H1 (cell line): Measurements from ENCODE around the gene CBL. TPM values are rescaled to one million over a fixed set of nuclear protein-coding genes. Genes with fewer than 3 reads are reported as not detected.

Experiments used
- CTCF ChIA-PET: fragments of 300-600 bp; sonication (Branson Sonifier 250); formaldehyde crosslinking; loops from one replicate; lab custom pipeline; 2021; ENCODE audit not compliant: partially characterized antibody; lab: Charles Lee
- POLR2A ChIA-PET: fragments of 300-600 bp; sonication (Branson Sonifier 250); formaldehyde crosslinking; loops from one replicate; lab custom pipeline; 2021; ENCODE audit warnings: inconsistent platforms; ENCODE audit not compliant: partially characterized antibody; lab: Charles Lee
- DNase-seq, 2 experiments: peaks; one replicate each; pipeline versions ENCODE4 v3.0.0 to v3.0.0-alpha.2; 2010 to 2022; ENCODE audit warnings: low spot score in 2 of 2, low read depth in 1 of 2, mixed read lengths in 1 of 2
- FAIRE-seq: peaks from 2 replicates; lab custom pipeline; 2011; peaks lifted over from hg19 to GRCh38; lab: Jason Lieb, UNC
- H2AFZ ChIP-seq: 2 replicates; pipeline ENCODE4 v1.8.1; 2012; ENCODE audit warnings: low read length, inconsistent platforms
- H2AK5ac ChIP-seq: 2 replicates; pipeline ENCODE4 v1.6.1; 2013; ENCODE audit warnings: low read depth, low read length
- H2BK120ac ChIP-seq: replicated peaks from 2 replicates; pipeline ENCODE3; 2013; ENCODE audit warnings: low read depth, low read length, inconsistent platforms
- H2BK12ac ChIP-seq: 2 replicates; pipeline ENCODE4 v1.6.1; 2013; ENCODE audit warnings: low read depth, low read length
- H2BK15ac ChIP-seq: 2 replicates; pipeline ENCODE4 v1.6.1; 2013; ENCODE audit warnings: low read length
- H2BK20ac ChIP-seq: 2 replicates; pipeline ENCODE4 v1.6.1; 2013; ENCODE audit warnings: low read length
- H2BK5ac ChIP-seq: 2 replicates; pipeline ENCODE4 v1.6.1; 2013; ENCODE audit warnings: low read depth, low read length
- H3K14ac ChIP-seq: 2 replicates; pipeline ENCODE4 v1.6.1; 2013; ENCODE audit warnings: inconsistent platforms; ENCODE audit not compliant: insufficient read length
- H3K18ac ChIP-seq: 2 replicates; pipeline ENCODE4 v1.6.1; 2013; ENCODE audit warnings: low read length; ENCODE audit errors: extremely low read depth
- H3K23ac ChIP-seq: 2 replicates; pipeline ENCODE4 v1.6.1; 2013; ENCODE audit warnings: inconsistent platforms; ENCODE audit not compliant: insufficient read length
- H3K23me2 ChIP-seq: 2 replicates; pipeline ENCODE4 v1.6.1; 2013; ENCODE audit warnings: low read depth, low read length
- H3K27ac ChIP-seq: 2 replicates; pipeline ENCODE4 v1.6.1; 2011; ENCODE audit warnings: low read depth, low read length, inconsistent platforms
- H3K27me3 ChIP-seq, 4 experiments: replicated peaks in 1 of 4; 1 replicate in 1 of 4; 2 replicates in 3 of 4; pipeline versions ENCODE4 v1.6.1 to v1.8.1; 2011 to 2013; ENCODE audit warnings: low read length in 3 of 4, mild to moderate bottlenecking in 3 of 4, inconsistent platforms in 2 of 4, mixed read lengths in 2 of 4, moderate library complexity in 1 of 4; ENCODE audit not compliant: control insufficient read depth in 3 of 4, insufficient read depth in 3 of 4; ENCODE audit errors: extremely low read depth in 1 of 4
- H3K36me3 ChIP-seq, 4 experiments: 2 replicates each; pipeline versions ENCODE4 v1.6.1 to v1.8.1; 2011 to 2013; ENCODE audit warnings: mild to moderate bottlenecking in 4 of 4, low read length in 3 of 4, moderate library complexity in 2 of 4, control low read depth in 1 of 4, inconsistent platforms in 1 of 4; ENCODE audit not compliant: insufficient read depth in 4 of 4, control insufficient read depth in 2 of 4
- H3K4ac ChIP-seq: replicated peaks from 2 replicates; pipeline ENCODE3; 2013; ENCODE audit warnings: low read length, low read depth, mixed read lengths, inconsistent platforms; ENCODE audit not compliant: insufficient read length
- H3K4me1 ChIP-seq, 4 experiments: replicated peaks in 1 of 4; 1 replicate in 1 of 4; 2 replicates in 3 of 4; pipeline versions ENCODE4 v1.6.1 to v1.8.1; 2011 to 2013; ENCODE audit warnings: low read length in 3 of 4, inconsistent platforms in 2 of 4, mixed read lengths in 1 of 4; ENCODE audit not compliant: insufficient read depth in 4 of 4, control insufficient read depth in 3 of 4
- H3K4me2 ChIP-seq, 2 experiments: 2 replicates each; pipeline versions ENCODE4 v1.6.1 to v1.8.1; 2011 to 2013; ENCODE audit warnings: low read depth in 2 of 2, low read length in 2 of 2, control low read depth in 1 of 2, inconsistent platforms in 1 of 2, mild to moderate bottlenecking in 1 of 2; ENCODE audit not compliant: insufficient read depth in 1 of 2
- H3K4me3 ChIP-seq, 4 experiments: fragments of 200-600, 300-600 bp in 1 of 4; sonication (generic), shearing (Covaris generic), sonication (Bioruptor Twin) in 1 of 4; 2 replicates each; pipeline versions ENCODE4 v1.5.1 to v1.8.1; 2011 to 2016; ENCODE audit warnings: low read length in 4 of 4, low read depth in 3 of 4, control low read depth in 2 of 4, inconsistent platforms in 2 of 4, mild to moderate bottlenecking in 2 of 4, mixed read lengths in 1 of 4, moderate library complexity in 1 of 4; ENCODE audit not compliant: insufficient read depth in 2 of 4; ENCODE audit errors: extremely low read depth in 1 of 4
- H3K56ac ChIP-seq: replicated peaks from 2 replicates; pipeline ENCODE3; 2013; ENCODE audit warnings: low read depth, mild to moderate bottlenecking, mixed read lengths, low read length, inconsistent platforms; ENCODE audit not compliant: insufficient read length
- H3K79me1 ChIP-seq: 2 replicates; pipeline ENCODE4 v1.6.1; 2013; ENCODE audit warnings: low read depth, low read length, control low read depth
- H3K79me2 ChIP-seq, 2 experiments: 2 replicates each; pipeline versions ENCODE4 v1.6.1 to v1.8.1; 2012 to 2013; ENCODE audit warnings: low read length in 2 of 2, mild to moderate bottlenecking in 2 of 2, inconsistent platforms in 1 of 2; ENCODE audit not compliant: insufficient read depth in 2 of 2, control insufficient read depth in 1 of 2
- H3K9ac ChIP-seq, 4 experiments: replicated peaks in 1 of 4; 1 replicate in 1 of 4; 2 replicates in 3 of 4; pipeline versions ENCODE4 v1.6.1 to v1.8.1; 2011 to 2013; ENCODE audit warnings: low read depth in 3 of 4, low read length in 3 of 4, control low read depth in 2 of 4, mild to moderate bottlenecking in 2 of 4, moderate library complexity in 2 of 4, inconsistent platforms in 1 of 4; ENCODE audit errors: extremely low read depth in 1 of 4
- H3K9me3 ChIP-seq, 2 experiments: 2 replicates each; pipeline versions ENCODE4 v1.6.1 to v1.8.1; 2012 to 2013; ENCODE audit warnings: mild to moderate bottlenecking in 2 of 2, moderate library complexity in 2 of 2, control low read depth in 1 of 2, inconsistent platforms in 1 of 2, low read depth in 1 of 2, low read length in 1 of 2, mixed read lengths in 1 of 2; ENCODE audit not compliant: insufficient read depth in 2 of 2
- H4K20me1 ChIP-seq, 2 experiments: replicated peaks in 1 of 2; 2 replicates each; pipeline versions ENCODE3 to v1.8.1; 2011 to 2013; ENCODE audit warnings: inconsistent platforms in 2 of 2, low read length in 2 of 2, mild to moderate bottlenecking in 1 of 2; ENCODE audit not compliant: insufficient read depth in 2 of 2, control insufficient read depth in 1 of 2
- H4K5ac ChIP-seq: 2 replicates; pipeline ENCODE4 v1.6.1; 2013; ENCODE audit warnings: low read length, low read depth, mixed read lengths, inconsistent platforms; ENCODE audit not compliant: insufficient read length
- H4K8ac ChIP-seq: 2 replicates; pipeline ENCODE4 v1.8.0; 2013; ENCODE audit warnings: mild to moderate bottlenecking, moderate library complexity, low read length, inconsistent platforms; ENCODE audit not compliant: insufficient read depth; ENCODE audit errors: extremely low read depth
- H4K91ac ChIP-seq: replicated peaks from 2 replicates; pipeline ENCODE3; 2013; ENCODE audit warnings: low read length, mixed read lengths, inconsistent platforms; ENCODE audit not compliant: insufficient read length
- CTCF ChIP-seq, 3 experiments: IDR thresholded peaks; 1 replicate in 2 of 3; 2 replicates in 1 of 3; pipeline versions ENCODE4 v1.5.1 to v1.6.1; 2011; ENCODE audit warnings: low read length in 3 of 3, mild to moderate bottlenecking in 3 of 3, inconsistent platforms in 2 of 3, low read depth in 1 of 3, moderate library complexity in 1 of 3; ENCODE audit not compliant: insufficient read depth in 1 of 3; ENCODE audit errors: control extremely low read depth in 1 of 3
- EZH2 ChIP-seq: fragments of 200-600 bp; sonication (generic); IDR thresholded peaks from 2 replicates; pipeline ENCODE4 v1.7.1; 2012; ENCODE audit warnings: low read depth, mild to moderate bottlenecking, moderate library complexity, low read length, inconsistent platforms; ENCODE audit not compliant: severe bottlenecking
- RAD21 ChIP-seq, 2 experiments: IDR thresholded peaks in 1 of 2; conservative IDR thresholded peaks in 1 of 2; 2 replicates each; pipeline ENCODE4 v1.6.1; 2011; ENCODE audit warnings: low read depth in 2 of 2, low read length in 2 of 2, improper control_type of control experiment in 1 of 2, inconsistent platforms in 1 of 2, mild to moderate bottlenecking in 1 of 2, moderate library complexity in 1 of 2
- WGBS, 2 experiments: shearing (Covaris generic) in 1 of 2; methylation state at CpG; one replicate each; pipeline versions ENCODE4 v1.1.6 to v1.1.7; 2013 to 2015; ENCODE audit warnings: low lambda C conversion rate in 2 of 2, mixed read lengths in 2 of 2, inconsistent platforms in 1 of 2, low coverage in 1 of 2, missing lambda C conversion rate in 1 of 2; ENCODE audit not compliant: insufficient replicate concordance in 2 of 2, insufficient coverage in 1 of 2, insufficient read length in 1 of 2; ENCODE audit errors: extremely low coverage in 1 of 2, missing lambda C conversion rate in 1 of 2; 5-methylcytosine and 5-hydroxymethylcytosine counted together
- polyA plus RNA-seq, 7 experiments: library from polyadenylated mRNA; depleted of rRNA in 3 of 7; stranded (reverse) in 5 of 7; unstranded in 2 of 7; fragments of >200 nt in 5 of 7; fragments of 200-250 nt in 2 of 7; gene quantifications; 1 replicate in 5 of 7; 2 replicates in 1 of 7; 4 replicates in 1 of 7; pipeline versions ENCODE4 v1.2.1 to v1.2.3, GENCODE V29; 2011 to 2013; ENCODE audit warnings: missing spikeins in 2 of 7, mixed read lengths in 2 of 7
- total RNA-seq: library from RNA; stranded (reverse); fragmentation: NEBNext Ultra II Directional; extraction: Animal tissue kit (Norgen Biotek cat#: 25700); gene quantifications from 2 replicates; pipeline ENCODE4 v1.2.1, GENCODE V29; 2021

The CBL gene
- total and polyA plus RNA-seq, 2 of the 8 experiments (the other 6 are each of a cell fraction or from before 2014, with no cell fraction given): 23.1 to 57.8 TPM

- H3K4ac ChIP-seq: no peak overlapping the region
- H3K4me2 ChIP-seq: no peak overlapping the region
- H3K4me1 ChIP-seq: no peaks in the 10 kb centered on the region
- no peak overlapping the region for H2AFZ ChIP-seq
- ChIA-PET CTCF (interaction anchor here (0.6 to 13.8 kb wide), 13 partner anchors 8 to 225 kb away, joined by 3 to 174 read pairs (median 5); no protein-coding TSS in a partner anchor), POLR2A (interaction anchor here (0.6 to 5.6 kb wide), 8 partner anchors 10 to 290 kb away, joined by 3 to 44 read pairs (median 4); partner anchors contain the start of genes HMBS and MCAM)
- H4K20me1 ChIP-seq: peaks cover 5 to 6% of the 10 kb centered on the region in 2 experiments
- H3K56ac ChIP-seq: no peak overlapping the region
- H3K79me2 ChIP-seq: no peaks in the 10 kb centered on the region
- H2BK20ac ChIP-seq: no peak overlapping the region
- no peak overlapping the region for H2BK15ac ChIP-seq
- H3K4me3 ChIP-seq: no peak overlapping the region
- H3K23me2 ChIP-seq: no peaks in the 10 kb centered on the region
- H3K79me1 ChIP-seq: no peaks in the 10 kb centered on the region
- H3K27me3 ChIP-seq: no peaks in the 10 kb centered on the region
- no peak overlapping the region for H3K14ac ChIP-seq
- no peak overlapping the region for H2BK5ac ChIP-seq
- no peak overlapping the region; the same call in 1 of the 2 replicates for H3K27ac ChIP-seq
- no peak overlapping the region for H4K91ac ChIP-seq
- H3K36me3 ChIP-seq: peaks cover 5 to 45% (median 16%) of the 10 kb centered on the region in 4 experiments; a peak in 7 of 8 replicates
- TF ChIP-seq RAD21 (IDR thresholded peaks at IDR 0.05 in 1 of 2, conservative IDR thresholded peaks at IDR 0.05 in 1 of 2; ENCODE audit: low read depth in 2 of 2, low read length in 2 of 2) (peak; percentile 26 to 45; a peak in 2 of 4 replicates), EZH2 (no peak), CTCF (IDR thresholded peaks at IDR 0.05; ENCODE audit: control extremely low read depth in 1 of 3, insufficient read depth in 1 of 3, low read depth in 1 of 3, low read length in 3 of 3) (peak in 2 of 3 experiments; percentile 2 to 30; a peak in 3 of 4 replicates)
- DNase-seq (no peak), FAIRE-seq (no peak)
- no peak overlapping the region for H3K18ac ChIP-seq
- WGBS, 2 experiments: 63% methylated on average over 1 of the region's 1 CpG; no CpG with 5 or more reads in 1 of the 2 experiments
- no peak overlapping the region for H2BK120ac ChIP-seq
- H3K9me3 ChIP-seq: no peaks in the 10 kb centered on the region
- no peak overlapping the region for H3K9ac ChIP-seq
- no peak overlapping the region for H4K8ac ChIP-seq
- no peak overlapping the region for H2AK5ac ChIP-seq
- no peak overlapping the region for H4K5ac ChIP-seq
- no peak overlapping the region for H2BK12ac ChIP-seq
- H3K23ac ChIP-seq: no peak overlapping the region
Observed at GRCh38 chr11:119307219-119307618, 101.1 kb downstream of the CBL start.
